ENCODE results near the gene APEH. TPM values are rescaled to one million over a fixed set of nuclear protein-coding genes. Genes with fewer than 3 reads are reported as not detected.

Gene APEH
- total and polyA plus RNA-seq, 2 of the 13 experiments (the other 11 are each of a cell fraction or from before 2014, with no cell fraction given), result 116 to 130 TPM

GRCh38 chr3:49641921-49642707 is 32.0 kb upstream of the APEH start:
- POLR2A ChIA-PET, result no interaction called here
- CTCF ChIA-PET (ENCODE audit: low intra/inter-chr PET ratio, low total read pairs), result no interaction called here
- peaks cover under 1% of the 10 kb centered on the region; the same call in 1 of the 2 replicates for H3K4me1 ChIP-seq (ENCODE audit: insufficient read depth, low read length)
- BruUV-seq (replicated peaks), result no TSS peak
- H3K27ac ChIP-seq (ENCODE audit: extremely low read length, insufficient read depth, low read length), result no peak overlapping the region
- H3K9ac ChIP-seq (ENCODE audit: insufficient read depth, low read depth, low read length), result no peak overlapping the region
- no peaks in the 10 kb centered on the region for H3K79me2 ChIP-seq (ENCODE audit: insufficient read depth, low read length)
- H2AFZ ChIP-seq (ENCODE audit: low read length), result no peak overlapping the region
- WGBS (ENCODE audit: low lambda C conversion rate), result 94% methylated on average over 8 of the region's 14 CpGs
- TF ChIP-seq REL (CRISPR knock-in tag; conservative IDR thresholded peaks at IDR 0.05) (no peak), PBX3 (CRISPR knock-in tag; IDR thresholded peaks at IDR 0.05; ENCODE audit: borderline replicate concordance) (no peak), PLSCR1 (CRISPR knock-in tag; IDR thresholded peaks at IDR 0.05; ENCODE audit: borderline replicate concordance) (no peak), CENPT (CRISPR knock-in tag; IDR thresholded peaks at IDR 0.05; ENCODE audit: low read depth) (no peak), CBX1 (IDR thresholded peaks at IDR 0.05; ENCODE audit: low read depth) (no peak), AKAP8 (CRISPR knock-in tag; IDR thresholded peaks at IDR 0.05) (no peak), SRSF9 (IDR thresholded peaks at IDR 0.05; ENCODE audit: borderline replicate concordance, insufficient read depth, low read depth, low read length, poor library complexity, severe bottlenecking) (no peak), GATAD2A (CRISPR knock-in tag; IDR thresholded peaks at IDR 0.05) (no peak), SRY (CRISPR knock-in tag; IDR thresholded peaks at IDR 0.05) (no peak), ZNF605 (CRISPR knock-in tag; IDR thresholded peaks at IDR 0.05) (no peak), TARDBP (CRISPR knock-in tag; IDR thresholded peaks at IDR 0.05) (no peak), GTF3A (CRISPR knock-in tag; conservative IDR thresholded peaks at IDR 0.05) (no peak), ZNF552 (CRISPR knock-in tag; IDR thresholded peaks at IDR 0.05; ENCODE audit: borderline replicate concordance) (no peak), ZNF256 (CRISPR knock-in tag; conservative IDR thresholded peaks at IDR 0.05) (no peak), RFXAP (CRISPR knock-in tag; IDR thresholded peaks at IDR 0.05; ENCODE audit: borderline replicate concordance) (no peak), ZNF777 (CRISPR knock-in tag; IDR thresholded peaks at IDR 0.05) (no peak), DNMT1 (CRISPR knock-in tag; IDR thresholded peaks at IDR 0.05) (no peak), ZBTB49 (CRISPR knock-in tag; IDR thresholded peaks at IDR 0.05; ENCODE audit: borderline replicate concordance) (no peak), KDM1A (CRISPR knock-in tag; IDR thresholded peaks at IDR 0.05) (no peak)
- intact Hi-C loops (cut with micrococcal nuclease; ENCODE audit: unreplicated experiment) (no loop called here), in situ Hi-C loops (cut with HindIII; ENCODE audit: extremely low pct_ligation_motif_present, low pct_unique_long_range_greater_than_20kb) (no loop called here)
- H3K4me3 ChIP-seq (replicated peaks in 1 of 3; ENCODE audit: insufficient read depth in 1 of 3, low read depth in 2 of 3, low read length in 3 of 3), result no peak overlapping the region
- H4K20me1 ChIP-seq (ENCODE audit: insufficient read depth, low read length), result no peaks in the 10 kb centered on the region
- ATAC-seq (no peak), DNase-seq (ENCODE audit: low spot score) (no peak), FAIRE-seq (no peak)
- H3K36me3 ChIP-seq (replicated peaks in 1 of 2; ENCODE audit: control insufficient read depth in 1 of 2, insufficient read depth in 2 of 2, low read length in 2 of 2), result no peaks in the 10 kb centered on the region; a peak in 2 of 5 replicates
- no peaks in the 10 kb centered on the region for H3K27me3 ChIP-seq (ENCODE audit: control insufficient read depth in 1 of 2, insufficient read depth in 2 of 2, low read length in 2 of 2)
- no peaks in the 10 kb centered on the region for H3K9me3 ChIP-seq (ENCODE audit: low read length)
- H3K4me2 ChIP-seq (ENCODE audit: low read depth, low read length), result no peak overlapping the region
